CD4-positive, CD25-positive, alpha-beta regulatory T cell (primary cell): ENCODE measurements around the gene TMEM109. TPM values are rescaled to one million over a fixed set of nuclear protein-coding genes. Genes with fewer than 3 reads are reported as not detected.

Experiments used
- ATAC-seq, 2 donors: fragments of 150-1000 bp; cut with Tn5 transposase; one replicate each; pipeline ENCODE4 v1.10.0; 2021; ENCODE audit warnings: low read depth in 2 of 2, moderate number of reproducible peaks in 2 of 2, moderate library complexity in 1 of 2
- DNase-seq, 3 donors: peaks; one replicate each; pipeline versions ENCODE4 v3.0.0 to v3.0.0-alpha.2; 2012 to 2022; ENCODE audit warnings: mixed read lengths in 1 of 3
- H3K27ac ChIP-seq: one replicate; pipeline ENCODE4 v1.7.0; 2013; ENCODE audit warnings: mild to moderate bottlenecking, low read length; ENCODE audit not compliant: insufficient read depth, poor library complexity, severe bottlenecking
- H3K27me3 ChIP-seq: one replicate; pipeline ENCODE4 v1.7.0; 2013; ENCODE audit warnings: low read length; ENCODE audit not compliant: control insufficient read depth, insufficient read depth
- H3K36me3 ChIP-seq: one replicate; pipeline ENCODE4 v1.7.0; 2013; ENCODE audit warnings: mild to moderate bottlenecking, low read length, moderate library complexity; ENCODE audit not compliant: control insufficient read depth, insufficient read depth
- H3K4me1 ChIP-seq: 2 replicates; pipeline ENCODE4 v1.7.0; 2013; ENCODE audit warnings: mild to moderate bottlenecking, low read length; ENCODE audit not compliant: insufficient read depth, control insufficient read depth, poor library complexity, severe bottlenecking
- H3K4me3 ChIP-seq: one replicate; pipeline ENCODE4 v1.7.0; 2013; ENCODE audit warnings: low read depth, mild to moderate bottlenecking, low read length, moderate library complexity
- H3K9me3 ChIP-seq, 2 experiments: 1 replicate in 1 of 2; 2 replicates in 1 of 2; pipeline ENCODE4 v1.7.0; 2013; ENCODE audit warnings: low read length in 2 of 2, mild to moderate bottlenecking in 1 of 2, moderate library complexity in 1 of 2; ENCODE audit not compliant: control insufficient read depth in 2 of 2
- H3K27ac Mint-ChIP-seq, 3 donors: one replicate each; pipeline ENCODE4 v1.8.0; 2020 to 2022; ENCODE audit warnings: mild to moderate bottlenecking in 3 of 3, mixed read lengths in 3 of 3, moderate library complexity in 2 of 3
- H3K27me3 Mint-ChIP-seq: one replicate; pipeline ENCODE4 v1.8.0; 2022; ENCODE audit warnings: mild to moderate bottlenecking, mixed read lengths
- H3K36me3 Mint-ChIP-seq: one replicate; pipeline ENCODE4 v1.8.0; 2020; ENCODE audit warnings: mixed read lengths
- H3K4me1 Mint-ChIP-seq, 4 donors: one replicate each; pipeline ENCODE4 v1.8.0; 2020 to 2022; ENCODE audit warnings: mixed read lengths in 4 of 4, mild to moderate bottlenecking in 1 of 4
- H3K4me3 Mint-ChIP-seq, 4 donors: one replicate each; pipeline ENCODE4 v1.8.0; 2020 to 2022; ENCODE audit warnings: mild to moderate bottlenecking in 4 of 4, mixed read lengths in 4 of 4, moderate library complexity in 3 of 4
- H3K9me3 Mint-ChIP-seq, 7 donors: one replicate each; pipeline ENCODE4 v1.8.0; 2020 to 2022; ENCODE audit warnings: mixed read lengths in 7 of 7, mild to moderate bottlenecking in 3 of 7, moderate library complexity in 2 of 7
- polyA plus RNA-seq, 4 donors: library from polyadenylated mRNA; unstranded; fragments of 300-500 nt; fragmentation: Illumina TruSeq; gene quantifications; one replicate each; pipeline ENCODE4 v1.2.3, GENCODE V29; 2021
- total RNA-seq: library from RNA; stranded (reverse); gene quantifications from one replicate; pipeline ENCODE4 v1.2.3, GENCODE V29; 2022

TMEM109 gene
- total and polyA plus RNA-seq, 5 donors from 2014 or later, result 49.9 to 215 (median 192) TPM

DNA sequence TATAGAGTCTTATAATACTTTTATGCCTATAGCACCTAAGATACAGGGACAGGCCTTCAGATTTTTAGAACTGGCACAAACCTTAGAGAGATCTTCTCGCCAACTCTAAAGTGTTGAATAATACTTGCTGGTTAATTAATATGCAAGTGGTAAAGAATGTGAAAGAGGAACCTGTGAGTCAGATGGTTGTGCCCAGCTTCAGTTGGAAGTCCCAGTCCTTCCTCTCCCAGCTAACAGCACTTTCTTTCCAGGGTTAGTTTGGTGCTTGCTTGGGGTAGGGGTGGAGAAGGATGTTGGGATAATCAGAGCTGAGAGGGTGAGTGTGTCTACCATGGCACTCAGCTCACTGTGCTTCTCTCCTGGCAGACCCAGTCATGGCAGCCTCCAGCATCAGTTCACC is 5.4 kb downstream of the TMEM109 start:
- H3K27ac Mint-ChIP-seq, result no peak overlapping the region
- no peaks in the 10 kb centered on the region for H3K9me3 ChIP-seq
- ATAC-seq (no peak), DNase-seq (no peak)
- H3K4me1 Mint-ChIP-seq, result peaks cover 4 to 47% (median 24%) of the 10 kb centered on the region in 4 donors
- H3K4me3 ChIP-seq, result no peak overlapping the region
- peaks cover 41% of the 10 kb centered on the region for H3K36me3 Mint-ChIP-seq
- no peaks in the 10 kb centered on the region for H3K9me3 Mint-ChIP-seq
- no peak overlapping the region for H3K4me3 Mint-ChIP-seq
- peaks cover 48% of the 10 kb centered on the region for H3K36me3 ChIP-seq
- H3K27me3 ChIP-seq, result no peaks in the 10 kb centered on the region
- H3K27me3 Mint-ChIP-seq, result peaks cover 6% of the 10 kb centered on the region
- peaks cover 29% of the 10 kb centered on the region for H3K4me1 ChIP-seq
- no peak overlapping the region for H3K27ac ChIP-seq

DNA sequence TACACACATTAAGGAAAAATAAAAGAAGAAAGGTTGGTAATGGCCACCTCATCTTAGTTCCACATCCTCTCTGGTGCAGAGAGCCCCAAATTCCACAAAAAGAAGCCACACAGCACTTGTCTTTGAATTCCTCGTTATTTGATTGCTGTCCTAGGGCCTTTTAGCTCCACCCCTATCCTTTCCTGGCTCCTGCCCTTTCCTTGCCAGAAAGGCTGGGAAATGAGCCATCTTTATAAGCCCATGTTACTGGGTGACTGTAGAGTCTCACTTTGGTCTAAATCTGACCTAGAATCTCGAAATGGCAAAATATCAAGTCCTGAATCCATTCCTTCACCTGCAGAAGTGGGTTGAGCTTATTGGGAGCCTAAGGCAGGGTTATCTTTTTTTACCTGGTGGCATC is 6.0 kb downstream of the TMEM109 start:
- H3K36me3 Mint-ChIP-seq, result peaks cover 41% of the 10 kb centered on the region
- DNase-seq, result no peak
- H3K4me3 Mint-ChIP-seq, result peak overlapping the region in 2 of 4 donors; percentile 4 to 32
- H3K36me3 ChIP-seq, result peaks cover 48% of the 10 kb centered on the region
- H3K4me1 Mint-ChIP-seq, result peaks cover 4 to 44% (median 24%) of the 10 kb centered on the region in 4 donors
- no peaks in the 10 kb centered on the region for H3K27me3 ChIP-seq
- no peak overlapping the region for H3K27ac ChIP-seq
- peaks cover 29% of the 10 kb centered on the region for H3K4me1 ChIP-seq
- no peaks in the 10 kb centered on the region for H3K9me3 ChIP-seq
- ATAC-seq, result no peak
- H3K9me3 Mint-ChIP-seq, result no peaks in the 10 kb centered on the region
- no peak overlapping the region for H3K4me3 ChIP-seq
- peaks cover 6% of the 10 kb centered on the region for H3K27me3 Mint-ChIP-seq
- H3K27ac Mint-ChIP-seq, result peak overlapping the region in 1 of 3 donors; percentile 65

DNA sequence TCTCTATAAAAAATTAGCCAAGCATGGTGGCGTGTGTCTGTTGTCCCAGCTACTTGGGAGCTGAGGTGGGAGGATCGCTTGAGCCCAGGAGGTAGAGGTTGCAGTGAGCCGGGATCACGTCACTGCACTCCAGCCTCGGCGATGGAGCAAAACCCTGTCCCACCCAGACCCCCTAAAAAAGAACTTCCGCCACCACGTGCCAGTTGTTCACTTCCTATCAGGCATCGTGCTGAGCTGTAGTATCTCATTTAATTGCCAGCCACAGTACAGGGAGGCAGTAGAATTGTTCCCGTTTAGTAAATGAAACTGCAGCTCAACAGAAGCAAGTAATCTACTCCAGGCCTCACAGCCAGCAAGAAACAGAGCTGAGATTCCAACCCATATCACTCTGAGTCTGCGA is 7.3 kb downstream of the TMEM109 start:
- H3K9me3 Mint-ChIP-seq, result no peaks in the 10 kb centered on the region
- H3K36me3 Mint-ChIP-seq, result peaks cover 41% of the 10 kb centered on the region
- no peak overlapping the region for H3K4me3 Mint-ChIP-seq
- DNase-seq (no peak), ATAC-seq (no peak)
- no peak overlapping the region for H3K4me3 ChIP-seq
- no peak overlapping the region for H3K27ac ChIP-seq
- no peaks in the 10 kb centered on the region for H3K9me3 ChIP-seq
- H3K36me3 ChIP-seq, result peaks cover 48% of the 10 kb centered on the region
- H3K4me1 Mint-ChIP-seq, result peaks cover 0 to 36% (median 18%) of the 10 kb centered on the region in 4 donors
- peaks cover 23% of the 10 kb centered on the region for H3K4me1 ChIP-seq
- H3K27me3 ChIP-seq, result peaks cover 5% of the 10 kb centered on the region
- H3K27me3 Mint-ChIP-seq, result peaks cover 19% of the 10 kb centered on the region
- no peak overlapping the region for H3K27ac Mint-ChIP-seq

DNA sequence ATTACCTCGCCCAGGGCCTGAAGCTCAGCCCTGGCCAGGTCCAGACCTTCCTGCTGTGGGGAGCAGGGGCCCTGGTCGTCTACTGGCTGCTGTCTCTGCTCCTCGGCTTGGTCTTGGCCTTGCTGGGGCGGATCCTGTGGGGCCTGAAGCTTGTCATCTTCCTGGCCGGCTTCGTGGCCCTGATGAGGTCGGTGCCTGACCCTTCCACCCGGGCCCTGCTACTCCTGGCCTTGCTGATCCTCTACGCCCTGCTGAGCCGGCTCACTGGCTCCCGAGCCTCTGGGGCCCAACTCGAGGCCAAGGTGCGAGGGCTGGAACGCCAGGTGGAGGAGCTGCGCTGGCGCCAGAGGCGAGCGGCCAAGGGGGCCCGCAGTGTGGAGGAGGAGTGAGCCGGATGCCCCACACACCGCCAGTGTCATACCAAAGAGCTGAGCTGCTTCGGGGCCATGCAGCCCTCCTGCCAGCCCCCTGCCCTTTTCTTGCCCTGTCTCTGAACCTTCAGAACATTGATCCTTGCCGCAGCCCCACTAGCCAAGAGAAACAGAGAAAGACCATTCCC is 7.9 kb downstream of the TMEM109 start:
- Histone ChIP-seq H3K27ac (no peak overlapping the region), H3K4me1 (peaks cover 21% of the 10 kb centered on the region), H3K36me3 (peaks cover 48% of the 10 kb centered on the region), H3K9me3 (no peaks in the 10 kb centered on the region), H3K27me3 (peaks cover 5% of the 10 kb centered on the region), H3K4me3 (no peak overlapping the region)
- Mint-ChIP-seq H3K9me3 (no peaks in the 10 kb centered on the region), H3K27me3 (peaks cover 25% of the 10 kb centered on the region), H3K36me3 (peaks cover 44% of the 10 kb centered on the region), H3K4me3 (no peak overlapping the region), H3K4me1 (peaks cover 0 to 30% (median 14%) of the 10 kb centered on the region in 4 donors), H3K27ac (no peak overlapping the region)
- DNase-seq (no peak), ATAC-seq (no peak)

DNA sequence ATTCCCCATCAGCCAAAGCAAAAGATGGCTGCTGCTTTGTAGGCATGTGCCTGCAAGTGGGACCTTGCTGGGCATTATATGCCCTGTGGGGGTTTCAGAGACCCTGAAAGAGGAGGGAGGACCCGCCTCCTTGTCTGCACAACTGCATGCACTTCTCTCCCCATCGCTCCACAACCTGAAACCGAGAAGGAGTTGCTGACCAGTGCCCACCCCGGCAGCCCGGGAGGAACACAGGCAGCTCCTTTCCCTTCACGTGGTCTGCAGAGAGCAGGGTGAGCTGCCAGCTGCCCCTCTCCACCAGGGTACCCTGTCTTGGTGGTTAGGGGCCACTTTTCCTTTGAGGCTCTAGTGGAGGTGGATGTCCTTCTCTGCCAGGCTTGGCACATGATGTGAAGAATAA is 8.9 kb downstream of the TMEM109 start:
- no peak overlapping the region for H3K27ac Mint-ChIP-seq
- peak overlapping the region in 2 of 4 donors; percentile 10 to 24 for H3K4me3 Mint-ChIP-seq
- H3K4me1 ChIP-seq, result peaks cover 21% of the 10 kb centered on the region

DNA sequence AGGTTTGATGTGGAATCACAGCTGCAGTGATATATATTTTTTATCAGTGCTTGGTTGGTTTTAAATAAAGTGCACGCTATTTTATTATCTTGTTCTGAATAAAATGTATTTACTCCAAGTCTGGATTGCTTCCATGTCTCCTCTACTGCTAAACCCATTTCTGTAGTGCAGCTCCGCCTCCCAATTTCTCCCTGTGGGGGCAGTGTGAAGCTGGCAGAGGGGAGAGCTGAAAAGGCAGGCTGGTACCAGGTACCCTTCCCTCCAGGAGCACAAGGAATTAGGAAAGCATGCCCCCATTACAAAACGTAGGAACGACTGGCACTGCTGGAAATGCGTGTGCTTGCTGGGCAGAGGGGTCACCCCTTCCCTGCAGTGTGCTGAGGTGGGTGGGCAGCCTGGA is 9.4 kb downstream of the TMEM109 start:
- Histone ChIP-seq H3K27me3 (peaks cover 5% of the 10 kb centered on the region), H3K36me3 (peaks cover 45% of the 10 kb centered on the region), H3K4me1 (peaks cover 21% of the 10 kb centered on the region), H3K9me3 (no peaks in the 10 kb centered on the region), H3K27ac (no peak overlapping the region), H3K4me3 (no peak overlapping the region)
- no peak for ATAC-seq
- H3K4me1 Mint-ChIP-seq, result peaks cover 0 to 25% (median 8%) of the 10 kb centered on the region in 4 donors
- H3K27me3 Mint-ChIP-seq, result peaks cover 30% of the 10 kb centered on the region
- no peak for DNase-seq
- H3K27ac Mint-ChIP-seq, result no peak overlapping the region
- peak overlapping the region in 3 of 4 donors; percentile 10 to 76 (median 33) for H3K4me3 Mint-ChIP-seq
- H3K9me3 Mint-ChIP-seq, result no peaks in the 10 kb centered on the region
- H3K36me3 Mint-ChIP-seq, result peaks cover 36% of the 10 kb centered on the region

More for the DNA sequence above, 8.9 kb downstream of the TMEM109 start:
- H3K27me3 Mint-ChIP-seq, result peaks cover 30% of the 10 kb centered on the region
- DNase-seq, result no peak
- H3K9me3 ChIP-seq, result no peaks in the 10 kb centered on the region
- no peaks in the 10 kb centered on the region for H3K9me3 Mint-ChIP-seq
- ATAC-seq, result no peak
- peaks cover 39% of the 10 kb centered on the region for H3K36me3 Mint-ChIP-seq
- no peak overlapping the region for H3K4me3 ChIP-seq
- peaks cover 0 to 25% (median 9%) of the 10 kb centered on the region in 4 donors for H3K4me1 Mint-ChIP-seq
- peaks cover 48% of the 10 kb centered on the region for H3K36me3 ChIP-seq
- peaks cover 5% of the 10 kb centered on the region for H3K27me3 ChIP-seq
- H3K27ac ChIP-seq, result no peak overlapping the region

DNA sequence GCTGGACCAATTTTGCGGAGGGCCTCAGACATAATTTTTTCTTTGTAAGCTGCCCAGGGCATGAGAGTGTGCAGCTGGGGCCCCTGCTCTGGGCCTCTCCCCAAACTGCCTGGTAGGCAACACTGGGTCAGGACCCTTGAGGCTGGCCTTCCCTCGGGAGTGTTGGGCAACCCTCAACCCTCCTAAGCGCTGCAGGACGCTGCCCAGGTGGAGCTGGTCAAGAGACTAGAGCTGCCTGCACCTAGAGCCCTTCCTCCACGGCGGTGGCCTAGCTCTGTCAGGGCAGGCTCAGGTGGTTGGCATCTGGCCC is 9.8 kb downstream of the TMEM109 start:
- H3K27me3 ChIP-seq, result peaks cover 5% of the 10 kb centered on the region
- Mint-ChIP-seq H3K4me1 (peaks cover 0 to 25% (median 8%) of the 10 kb centered on the region in 4 donors), H3K36me3 (peaks cover 36% of the 10 kb centered on the region), H3K9me3 (no peaks in the 10 kb centered on the region), H3K27ac (no peak overlapping the region), H3K27me3 (peaks cover 30% of the 10 kb centered on the region), H3K4me3 (peak overlapping the region in 3 of 4 donors; percentile 30 to 70 (median 67))
- no peak for ATAC-seq
- peaks cover 45% of the 10 kb centered on the region for H3K36me3 ChIP-seq
- H3K27ac ChIP-seq, result no peak overlapping the region
- no peaks in the 10 kb centered on the region for H3K9me3 ChIP-seq
- no peak overlapping the region for H3K4me3 ChIP-seq
- H3K4me1 ChIP-seq, result peaks cover 21% of the 10 kb centered on the region
- DNase-seq, result no peak
